GM12801 (cell line): ENCODE results near the gene KBTBD6.

Experiments used
- TF ChIP-seq, protein P1 (sequence below): IDR thresholded peaks from one replicate; pipeline ENCODE4 v1.5.1; 2011; ENCODE audit warnings: control low read depth; ENCODE audit not compliant: insufficient read length; ENCODE audit errors: extremely low read depth

KBTBD6 gene, protein sequence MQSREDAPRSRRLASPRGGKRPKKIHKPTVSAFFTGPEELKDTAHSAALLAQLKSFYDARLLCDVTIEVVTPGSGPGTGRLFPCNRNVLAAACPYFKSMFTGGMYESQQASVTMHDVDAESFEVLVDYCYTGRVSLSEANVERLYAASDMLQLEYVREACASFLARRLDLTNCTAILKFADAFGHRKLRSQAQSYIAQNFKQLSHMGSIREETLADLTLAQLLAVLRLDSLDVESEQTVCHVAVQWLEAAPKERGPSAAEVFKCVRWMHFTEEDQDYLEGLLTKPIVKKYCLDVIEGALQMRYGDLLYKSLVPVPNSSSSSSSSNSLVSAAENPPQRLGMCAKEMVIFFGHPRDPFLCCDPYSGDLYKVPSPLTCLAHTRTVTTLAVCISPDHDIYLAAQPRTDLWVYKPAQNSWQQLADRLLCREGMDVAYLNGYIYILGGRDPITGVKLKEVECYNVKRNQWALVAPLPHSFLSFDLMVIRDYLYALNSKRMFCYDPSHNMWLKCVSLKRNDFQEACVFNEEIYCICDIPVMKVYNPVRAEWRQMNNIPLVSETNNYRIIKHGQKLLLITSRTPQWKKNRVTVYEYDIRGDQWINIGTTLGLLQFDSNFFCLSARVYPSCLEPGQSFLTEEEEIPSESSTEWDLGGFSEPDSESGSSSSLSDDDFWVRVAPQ

DNA sequence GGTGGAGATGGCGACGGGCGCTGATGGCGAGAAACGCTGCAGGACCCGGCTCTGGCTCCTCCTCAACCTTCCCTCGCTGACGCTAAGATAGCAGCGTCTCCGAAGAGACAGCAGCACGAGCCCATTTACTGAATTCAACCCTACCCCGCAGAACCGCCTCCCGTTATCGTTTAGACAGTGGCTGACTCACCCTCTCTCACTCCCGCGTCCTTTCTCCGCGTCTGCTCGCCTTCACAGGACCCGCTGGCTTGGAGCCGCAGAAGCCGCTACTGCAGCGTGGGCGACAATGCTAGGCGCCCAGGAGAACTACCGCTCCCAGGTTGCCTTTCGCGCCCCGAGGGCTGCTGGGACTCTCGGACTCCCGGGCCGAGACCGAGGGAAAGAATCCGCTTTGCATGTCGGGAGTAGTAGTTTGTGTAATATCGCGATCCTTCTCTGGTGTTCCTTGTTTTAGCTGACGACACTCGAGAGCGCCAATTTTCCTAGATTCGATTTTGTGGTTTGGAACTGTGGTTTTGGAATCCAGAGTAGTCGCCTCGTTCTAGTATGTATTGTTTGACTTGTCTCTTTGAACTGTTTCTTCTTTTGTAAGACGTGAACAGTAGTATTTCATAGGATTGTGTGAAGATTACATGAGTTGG, at the start of gene KBTBD6:
KBTBD6 (minus strand) TSS at position 291 of the 641 bp plus-strand sequence. CDS start 291 bp downstream, outside the sequence.
- TF ChIP-seq, protein P1, sequence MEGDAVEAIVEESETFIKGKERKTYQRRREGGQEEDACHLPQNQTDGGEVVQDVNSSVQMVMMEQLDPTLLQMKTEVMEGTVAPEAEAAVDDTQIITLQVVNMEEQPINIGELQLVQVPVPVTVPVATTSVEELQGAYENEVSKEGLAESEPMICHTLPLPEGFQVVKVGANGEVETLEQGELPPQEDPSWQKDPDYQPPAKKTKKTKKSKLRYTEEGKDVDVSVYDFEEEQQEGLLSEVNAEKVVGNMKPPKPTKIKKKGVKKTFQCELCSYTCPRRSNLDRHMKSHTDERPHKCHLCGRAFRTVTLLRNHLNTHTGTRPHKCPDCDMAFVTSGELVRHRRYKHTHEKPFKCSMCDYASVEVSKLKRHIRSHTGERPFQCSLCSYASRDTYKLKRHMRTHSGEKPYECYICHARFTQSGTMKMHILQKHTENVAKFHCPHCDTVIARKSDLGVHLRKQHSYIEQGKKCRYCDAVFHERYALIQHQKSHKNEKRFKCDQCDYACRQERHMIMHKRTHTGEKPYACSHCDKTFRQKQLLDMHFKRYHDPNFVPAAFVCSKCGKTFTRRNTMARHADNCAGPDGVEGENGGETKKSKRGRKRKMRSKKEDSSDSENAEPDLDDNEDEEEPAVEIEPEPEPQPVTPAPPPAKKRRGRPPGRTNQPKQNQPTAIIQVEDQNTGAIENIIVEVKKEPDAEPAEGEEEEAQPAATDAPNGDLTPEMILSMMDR, result no peak

DNA sequence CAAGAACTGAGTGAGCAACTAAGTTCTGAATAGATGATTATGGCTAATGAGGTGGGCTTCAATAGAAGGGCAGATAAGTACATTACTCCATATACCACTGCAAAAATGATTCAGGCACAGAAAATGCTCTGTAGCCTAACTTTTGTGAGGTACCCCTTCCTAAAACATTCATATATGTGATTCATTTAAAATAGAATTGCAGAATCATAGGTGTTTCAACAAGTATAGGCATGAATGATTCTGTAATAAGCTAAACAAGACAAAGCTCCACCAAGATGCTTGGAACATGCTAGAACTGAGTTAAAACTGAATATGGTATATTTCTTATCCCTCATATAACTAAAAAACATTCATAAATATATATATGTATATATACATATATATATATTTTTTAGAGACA, 49.6 kb upstream of the KBTBD6 start:
- TF ChIP-seq, protein P1, result no peak

DNA sequence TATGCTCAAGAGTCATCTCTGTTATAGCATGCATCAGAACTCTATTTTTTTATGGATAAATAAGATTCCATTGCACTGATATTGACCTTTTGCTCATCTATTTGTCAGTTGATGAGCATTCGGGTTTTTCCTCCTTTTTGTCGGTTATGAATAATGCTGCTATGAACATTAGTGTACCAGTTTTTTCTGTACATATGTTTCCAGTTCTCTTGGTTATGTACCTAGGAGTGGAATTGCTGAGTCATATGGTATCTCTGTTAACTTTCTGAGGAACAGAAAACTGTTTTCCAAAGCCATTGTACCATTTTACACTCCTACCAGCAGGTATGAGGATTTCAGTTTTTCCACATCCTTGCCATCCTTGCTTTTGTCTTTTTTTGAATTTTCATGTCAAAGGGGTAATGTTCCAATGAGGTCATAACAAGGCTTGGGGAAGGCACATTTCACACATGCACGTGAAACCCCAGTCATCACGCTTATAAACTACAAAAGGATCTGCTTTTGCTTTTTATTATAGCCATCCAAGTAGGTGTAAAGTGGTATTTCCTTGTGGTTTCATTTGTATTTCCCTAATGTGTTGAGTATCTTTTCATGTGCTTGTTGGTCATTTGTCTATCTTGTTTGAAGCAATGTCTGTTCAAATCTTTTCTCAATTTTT, 47.1 kb upstream of the KBTBD6 start:
- TF ChIP-seq, protein P1, result no peak

DNA sequence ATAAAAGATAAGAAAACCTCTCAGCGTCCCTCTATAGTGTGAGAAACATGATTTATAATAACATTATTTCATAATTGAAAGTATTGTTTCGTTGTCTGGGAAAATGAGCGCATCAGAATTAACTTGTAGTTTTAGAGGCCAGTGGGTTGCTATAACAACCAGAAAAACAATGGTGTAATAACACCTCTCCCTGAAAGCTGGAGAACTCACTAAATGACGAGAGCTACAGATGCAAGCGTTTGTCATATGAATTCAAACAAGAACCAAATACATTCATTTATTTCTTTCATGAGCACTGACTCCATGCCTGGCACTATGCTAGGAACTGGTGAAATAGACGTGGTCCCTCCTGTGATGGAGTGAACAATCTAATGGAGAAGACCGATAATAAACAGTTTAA, 45.4 kb upstream of the KBTBD6 start:
- TF ChIP-seq, protein P1, result no peak

DNA sequence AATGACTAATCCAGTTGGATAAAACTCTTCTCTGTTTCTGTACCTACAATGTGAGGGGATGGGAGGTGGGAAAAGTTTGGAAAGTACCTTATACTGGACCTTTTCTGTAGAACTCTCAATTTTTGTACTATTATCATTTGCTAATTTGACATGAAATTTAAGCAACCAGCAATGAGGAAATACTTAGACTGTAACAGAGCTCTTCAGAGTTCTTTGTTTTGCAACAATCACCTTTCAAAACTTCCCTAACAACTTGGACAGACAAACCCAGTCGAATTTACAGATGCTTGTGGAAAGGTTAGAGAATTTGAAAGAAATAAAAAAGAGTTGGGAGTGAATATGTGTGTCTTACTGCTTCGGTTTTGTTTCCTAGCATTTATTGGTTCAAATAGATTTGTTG, 45.0 kb upstream of the KBTBD6 start:
- TF ChIP-seq, protein P1, result no peak

DNA sequence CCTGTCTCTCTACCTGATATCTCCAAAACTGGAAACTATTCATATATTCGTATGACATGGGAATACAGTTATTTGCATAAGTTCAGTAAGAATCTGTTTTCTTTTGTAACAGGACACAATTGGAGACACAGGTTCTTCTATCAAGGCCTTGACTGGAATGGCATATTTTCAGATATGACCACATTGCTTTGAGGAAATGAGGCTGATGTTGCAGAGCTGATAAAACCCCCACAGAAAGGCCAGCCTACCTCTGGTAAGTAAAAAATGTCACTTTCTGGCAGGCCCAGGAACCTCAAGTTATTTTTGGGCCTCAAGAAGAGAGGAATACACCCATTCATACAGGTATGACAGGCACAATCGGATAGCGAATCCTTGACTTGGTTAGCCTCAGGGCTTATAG, 29.5 kb upstream of the KBTBD6 start:
- TF ChIP-seq, protein P1, result no peak

DNA sequence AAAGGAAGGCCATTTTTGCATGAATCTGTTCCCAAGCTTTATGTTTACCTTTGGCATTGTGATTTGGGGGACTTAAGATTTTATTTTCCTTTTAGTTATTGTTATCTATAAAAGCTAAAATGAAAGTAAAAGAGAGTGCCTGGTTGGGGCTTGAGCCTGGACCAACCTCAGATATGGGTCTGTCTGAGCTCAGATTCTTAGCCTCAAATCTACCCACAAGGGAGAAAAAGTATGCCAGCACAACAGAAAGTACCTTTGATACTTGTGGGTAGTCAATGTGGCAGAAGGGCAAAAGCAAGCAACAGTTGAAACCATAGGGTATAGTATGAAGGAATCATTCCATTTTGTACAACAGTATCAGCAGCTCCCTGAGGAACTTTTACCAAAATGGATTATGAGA, 26.6 kb upstream of the KBTBD6 start:
- TF ChIP-seq, protein P1, result no peak
